Right lobe of liver (tissue), 6 donors: ENCODE measurements around the gene E2F8. TPM values are rescaled to one million over a fixed set of nuclear protein-coding genes. Genes with fewer than 3 reads are reported as not detected.

ENCODE experiments used
- ATAC-seq, 4 donors: fragments of 200-7000 bp; cut with Tn5 transposase; one replicate each; pipeline ENCODE4 v1.9.1; 2020; ENCODE audit warnings: mild to moderate bottlenecking in 4 of 4, moderate library complexity in 4 of 4
- DNase-seq, 3 donors: peaks; one replicate each; pipeline ENCODE4 v3.0.0-alpha.2; 2020
- H3K27ac ChIP-seq, 3 donors: fragments of 200-600 bp; one replicate each; pipeline ENCODE4 v1.8.0; 2022
- H3K27me3 ChIP-seq, 2 donors: fragments of 200-600 bp; one replicate each; pipeline ENCODE4 v1.8.0; 2022
- H3K36me3 ChIP-seq, 4 donors: fragments of 200-600 bp; sonication (generic) in 1 of 4; one replicate each; pipeline versions ENCODE4 v1.5.1 to v1.8.0; 2017 to 2022; ENCODE audit warnings: control low read depth in 1 of 4
- H3K4me1 ChIP-seq, 4 donors: fragments of 200-600 bp; sonication (generic) in 1 of 4; one replicate each; pipeline versions ENCODE4 v1.5.1 to v1.8.0; 2017 to 2022; ENCODE audit warnings: control low read depth in 1 of 4
- H3K4me3 ChIP-seq, 3 donors: fragments of 200-600 bp; one replicate each; pipeline ENCODE4 v1.8.0; 2022
- H3K9me3 ChIP-seq, 4 donors: fragments of 200-600 bp; sonication (generic) in 1 of 4; one replicate each; pipeline versions ENCODE4 v1.5.1 to v1.8.0; 2017 to 2022; ENCODE audit warnings: control low read depth in 1 of 4
- POLR2A ChIP-seq: fragments of 450-650 bp; IDR thresholded peaks from one replicate; pipeline ENCODE4 v1.6.1; 2017; ENCODE audit warnings: antibody characterized with exemption, mild to moderate bottlenecking
- WGBS: methylation state at CpG from one replicate; pipeline ENCODE4 v1.1.6; 2018; ENCODE audit warnings: low coverage, low lambda C conversion rate; ENCODE audit not compliant: insufficient coverage; ENCODE audit errors: missing lambda C conversion rate; 5-methylcytosine and 5-hydroxymethylcytosine counted together
- intact Hi-C, 2 donors: fragments of 100-400 bp; cut with DNase I; formaldehyde crosslinking; loops; one replicate each; pipeline versions ENCODE4 v1.11.2 to v1.14.1; 2022
- total RNA-seq, 6 experiments: library from RNA; depleted of rRNA in 2 of 6; stranded (reverse); fragments of >200 nt in 2 of 6; fragmentation: NEBNext Ultra II Directional in 3 of 6; extraction: Animal tissue kit (Norgen Biotek cat#: 25700) in 3 of 6; gene quantifications; one replicate each; pipeline versions ENCODE4 v1.1.0 to v1.2.4, GENCODE V29; 2016 to 2023
- TF ChIP-seq, protein P1 (sequence below), 4 donors: fragments of 200-600 bp in 3 of 4; fragments of 450-650 bp in 1 of 4; IDR thresholded peaks; one replicate each; pipeline versions ENCODE4 v1.5.1 to v1.8.0; 2016 to 2022; ENCODE audit warnings: antibody characterized with exemption in 4 of 4, mild to moderate bottlenecking in 2 of 4
- donor health status: DM: no; HTN: yes; CAD: no.
- donor health status: DM: no; HTN: no; CAD: no.
- donor health status: DM: no; HTN: no; CAD: no.
- donor health status: DM: no; HTN: yes; CAD: no.
- donor health status: DM: no; HTN: yes; CAD: no.

Gene E2F8
- total RNA-seq, 6 experiments from 2014 or later: 0.19 to 2.0 (median 0.49) TPM; not detected in 1

DNA sequence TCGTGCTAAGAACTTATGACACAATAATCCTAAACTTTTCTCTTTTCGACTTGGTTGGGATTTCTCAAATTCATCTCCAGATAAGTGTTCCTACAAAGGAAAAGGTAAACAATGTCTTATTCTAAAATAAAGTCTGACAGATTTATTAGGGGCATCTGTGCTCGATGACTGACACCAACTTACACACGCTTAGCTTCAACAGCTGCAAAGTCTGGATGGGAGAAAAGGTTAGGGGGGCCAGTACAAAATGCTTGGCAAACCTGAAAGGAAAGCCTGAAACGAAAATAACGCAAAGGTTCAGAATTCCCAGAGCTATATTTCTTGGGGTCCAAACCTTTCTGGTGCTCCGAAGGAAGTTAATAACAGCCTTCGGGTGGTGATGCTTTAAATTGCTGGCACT lies 3.4 kb downstream of the E2F8 start:
- TF ChIP-seq, protein P1, sequence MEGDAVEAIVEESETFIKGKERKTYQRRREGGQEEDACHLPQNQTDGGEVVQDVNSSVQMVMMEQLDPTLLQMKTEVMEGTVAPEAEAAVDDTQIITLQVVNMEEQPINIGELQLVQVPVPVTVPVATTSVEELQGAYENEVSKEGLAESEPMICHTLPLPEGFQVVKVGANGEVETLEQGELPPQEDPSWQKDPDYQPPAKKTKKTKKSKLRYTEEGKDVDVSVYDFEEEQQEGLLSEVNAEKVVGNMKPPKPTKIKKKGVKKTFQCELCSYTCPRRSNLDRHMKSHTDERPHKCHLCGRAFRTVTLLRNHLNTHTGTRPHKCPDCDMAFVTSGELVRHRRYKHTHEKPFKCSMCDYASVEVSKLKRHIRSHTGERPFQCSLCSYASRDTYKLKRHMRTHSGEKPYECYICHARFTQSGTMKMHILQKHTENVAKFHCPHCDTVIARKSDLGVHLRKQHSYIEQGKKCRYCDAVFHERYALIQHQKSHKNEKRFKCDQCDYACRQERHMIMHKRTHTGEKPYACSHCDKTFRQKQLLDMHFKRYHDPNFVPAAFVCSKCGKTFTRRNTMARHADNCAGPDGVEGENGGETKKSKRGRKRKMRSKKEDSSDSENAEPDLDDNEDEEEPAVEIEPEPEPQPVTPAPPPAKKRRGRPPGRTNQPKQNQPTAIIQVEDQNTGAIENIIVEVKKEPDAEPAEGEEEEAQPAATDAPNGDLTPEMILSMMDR (IDR thresholded peaks at IDR 0.05): no peak
- H3K4me3 ChIP-seq: no peak overlapping the region

DNA sequence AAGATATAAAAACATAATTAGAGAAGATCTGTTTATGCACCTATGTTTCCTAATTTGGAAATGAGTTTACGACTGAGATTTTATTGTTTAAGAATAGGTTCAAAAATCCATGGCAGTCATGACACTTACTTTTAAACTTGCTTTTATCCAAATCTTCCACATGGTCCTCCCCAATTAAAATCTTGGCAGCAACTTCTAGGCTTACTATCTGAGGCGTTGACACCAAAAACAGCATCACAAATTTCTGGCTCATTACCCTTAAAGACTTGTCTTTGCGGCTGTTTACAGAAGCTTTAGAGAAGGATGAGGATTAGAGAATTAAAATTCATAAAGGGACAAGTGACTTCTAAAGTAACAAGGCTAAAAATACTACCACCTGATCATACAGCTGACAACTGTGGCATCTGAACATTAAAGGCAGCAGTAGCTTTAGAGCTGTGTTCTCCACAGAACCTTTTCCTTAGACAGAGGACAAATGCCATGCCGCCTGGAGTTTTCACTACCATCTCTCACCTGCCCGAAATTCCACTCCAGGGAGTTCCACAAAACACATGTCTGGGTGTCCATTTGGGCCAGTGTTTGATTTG lies 6.4 kb downstream of the E2F8 start:
- TF ChIP-seq, protein P1 (IDR thresholded peaks at IDR 0.05): no peak
- no peak for TF ChIP-seq POLR2A
- H3K36me3 ChIP-seq: no peaks in the 10 kb centered on the region
- no peak overlapping the region for H3K4me3 ChIP-seq
- no peaks in the 10 kb centered on the region for H3K9me3 ChIP-seq
- ATAC-seq (no peak), DNase-seq (no peak)
- 92% methylated on average over 5 of the region's 5 CpGs for WGBS
- H3K27me3 ChIP-seq: peaks cover 0 to 3% of the 10 kb centered on the region in 2 donors
- H3K27ac ChIP-seq: no peak overlapping the region
- intact Hi-C loops: no loop called here
- H3K4me1 ChIP-seq: no peaks in the 10 kb centered on the region

More for the DNA sequence above, 3.4 kb downstream of the E2F8 start:
- Histone ChIP-seq H3K9me3 (no peaks in the 10 kb centered on the region), H3K36me3 (no peaks in the 10 kb centered on the region), H3K4me1 (peaks cover 0 to 13% (median 0%) of the 10 kb centered on the region in 4 donors), H3K27me3 (peaks cover 0 to 26% of the 10 kb centered on the region in 2 donors), H3K27ac (no peak overlapping the region)
- DNase-seq (no peak), ATAC-seq (no peak)
- intact Hi-C loops: no loop called here
- 87% methylated on average over 6 of the region's 8 CpGs for WGBS

DNA sequence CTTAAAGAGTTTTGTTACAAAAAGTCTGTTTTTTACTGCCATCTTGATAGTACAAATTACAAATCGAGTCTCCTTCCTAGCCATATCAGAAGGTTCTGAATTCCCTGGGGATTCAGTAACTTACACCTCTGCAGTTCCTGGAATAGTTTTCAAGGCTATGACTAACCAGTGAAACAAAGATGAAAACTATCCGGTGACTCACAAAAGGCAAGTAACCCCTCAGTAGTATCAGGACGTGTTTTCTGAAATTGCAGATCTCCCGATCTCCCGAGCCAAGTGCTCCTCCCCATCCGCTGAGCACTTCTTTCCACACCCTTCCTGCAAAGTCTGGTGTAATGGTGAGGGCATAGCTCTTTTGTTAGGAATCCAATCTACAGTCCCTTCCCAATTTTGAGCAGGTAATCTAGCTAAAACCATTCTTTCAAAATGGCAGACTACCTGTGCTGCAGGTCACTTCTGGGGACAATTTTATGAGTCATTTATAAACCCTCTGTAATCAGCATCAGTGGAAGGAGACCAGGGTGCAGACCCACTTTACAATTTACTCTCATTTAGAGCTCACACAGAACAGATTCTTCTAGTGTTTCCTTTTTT lies 7.7 kb downstream of the E2F8 start:
- 87% methylated on average over 5 of the region's 6 CpGs for WGBS
- no peaks in the 10 kb centered on the region for H3K27me3 ChIP-seq
- intact Hi-C loops: no loop called here
- DNase-seq: no peak
- H3K9me3 ChIP-seq: no peaks in the 10 kb centered on the region
- TF ChIP-seq, protein P1 (IDR thresholded peaks at IDR 0.05): no peak
- TF ChIP-seq POLR2A: no peak
- H3K27ac ChIP-seq: no peak overlapping the region
- H3K4me1 ChIP-seq: no peaks in the 10 kb centered on the region
- no peak overlapping the region for H3K4me3 ChIP-seq
- H3K36me3 ChIP-seq: no peaks in the 10 kb centered on the region
- no peak for ATAC-seq

DNA sequence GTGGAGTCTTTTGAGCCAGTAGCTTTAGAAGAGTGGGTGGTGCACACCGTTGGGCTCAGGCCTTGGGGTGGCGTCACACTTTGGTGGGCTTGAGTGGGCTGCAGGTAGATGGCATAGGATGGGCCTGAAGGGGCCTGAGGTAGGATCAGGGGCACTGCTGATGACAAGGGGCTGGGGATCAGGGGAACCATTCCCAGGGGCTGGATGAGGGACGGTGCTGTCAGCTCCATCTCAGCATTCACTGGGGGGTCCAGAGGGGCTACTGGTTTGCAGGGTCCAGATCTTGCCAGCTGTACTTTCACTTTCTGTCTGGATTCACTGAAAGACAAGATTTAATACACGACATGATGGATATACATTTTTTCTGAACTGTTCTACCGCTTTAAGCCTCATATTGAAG lies 11.1 kb downstream of the E2F8 start:
- no peak overlapping the region for H3K27ac ChIP-seq
- H3K27me3 ChIP-seq: no peaks in the 10 kb centered on the region
- no peaks in the 10 kb centered on the region for H3K9me3 ChIP-seq
- H3K36me3 ChIP-seq: no peaks in the 10 kb centered on the region
- DNase-seq (no peak), ATAC-seq (no peak)
- intact Hi-C loops: no loop called here
- no peak overlapping the region for H3K4me3 ChIP-seq
- WGBS: 89% methylated on average over 2 of the region's 5 CpGs
- TF ChIP-seq POLR2A: no peak
- TF ChIP-seq, protein P1 (IDR thresholded peaks at IDR 0.05): no peak
- H3K4me1 ChIP-seq: no peaks in the 10 kb centered on the region
